GM18909 (cell line): ENCODE measurements around the gene ENAH.

Experiments used
- ATAC-seq: cut with Tn5 transposase; IDR thresholded peaks from one replicate; pipeline ENCODE4 v1.9.1; 2021; ENCODE audit warnings: mild to moderate bottlenecking; ENCODE audit not compliant: unreplicated experiment, poor library complexity

ENAH gene

GRCh38 chr1:225610539-225610938, 42.4 kb downstream of the ENAH start:
- ATAC-seq, result no peak

- no peak for ATAC-seq
These were observed 44.7 kb downstream of the ENAH start for GRCh38 chr1:225608014-225608796.

GRCh38 chr1:225607355-225607754, 45.6 kb downstream of the ENAH start:
- ATAC-seq, result no peak

GRCh38 chr1:225603538-225604354, 49.2 kb downstream of the ENAH start:
- ATAC-seq, result no peak

- no peak for ATAC-seq
These were observed 50.2 kb downstream of the ENAH start for GRCh38 chr1:225602590-225603206.

GRCh38 chr1:225601902-225602589, 50.9 kb downstream of the ENAH start:
- ATAC-seq, result no peak

GRCh38 chr1:225598847-225599246, 54.1 kb downstream of the ENAH start:
- no peak for ATAC-seq

GRCh38 chr1:225597926-225598575, 54.9 kb downstream of the ENAH start:
- no peak for ATAC-seq

- no peak for ATAC-seq
These were observed 56.2 kb downstream of the ENAH start for GRCh38 chr1:225596736-225597135.

GRCh38 chr1:225595974-225596551, 56.9 kb downstream of the ENAH start:
- no peak for ATAC-seq

- no peak for ATAC-seq
These were observed 57.5 kb downstream of the ENAH start for GRCh38 chr1:225595452-225595851.

- no peak for ATAC-seq
These were observed 59.5 kb downstream of the ENAH start for GRCh38 chr1:225593414-225593813.

GRCh38 chr1:225592362-225593025, 60.4 kb downstream of the ENAH start:
- ATAC-seq, result no peak

GRCh38 chr1:225587310-225587709, 65.6 kb downstream of the ENAH start:
- no peak for ATAC-seq

- ATAC-seq, result no peak
These were observed 71.7 kb downstream of the ENAH start for GRCh38 chr1:225581186-225581585.

GRCh38 chr1:225580238-225581099, 72.5 kb downstream of the ENAH start:
- no peak for ATAC-seq

GRCh38 chr1:225578251-225578977, 74.5 kb downstream of the ENAH start:
- no peak for ATAC-seq

GRCh38 chr1:225577241-225577640, 75.7 kb downstream of the ENAH start:
- no peak for ATAC-seq
